OCI-LY7 (cell line): ENCODE data around the gene EMD. TPM values are rescaled to one million over a fixed set of nuclear protein-coding genes. Genes with fewer than 3 reads are reported as not detected.

Experiments used
- BruUV-seq: library from RNA; stranded (reverse); fragments of 400-500 nt; replicated peaks from 2 replicates; lab custom pipeline; 2021; lab: Mats Ljungman, UMichigan
- CTCF ChIA-PET: fragments of 300-600 bp; sonication (Branson Sonifier 250); formaldehyde crosslinking; loops from one replicate; lab custom pipeline; 2022; ENCODE audit warnings: antibody characterized with exemption; ENCODE audit not compliant: unreplicated experiment; lab: Charles Lee
- POLR2A ChIA-PET: fragments of 300-600 bp; sonication (Branson Sonifier 250); formaldehyde crosslinking; loops from one replicate; lab custom pipeline; 2022; ENCODE audit warnings: antibody characterized with exemption; lab: Charles Lee
- DNase-seq: peaks from one replicate; pipeline ENCODE4 v3.0.0-alpha.2; 2015; ENCODE audit warnings: low spot score
- H2AFZ ChIP-seq: fragments of 200-600 bp; sonication (generic), shearing (Covaris generic); 2 replicates; pipeline ENCODE4 v1.6.1; 2014; ENCODE audit warnings: mild to moderate bottlenecking, antibody characterized with exemption, low read length, moderate library complexity
- H3K27ac ChIP-seq: fragments of 200-600 bp; sonication (generic); 2 replicates; pipeline ENCODE4 v1.5.1; 2014; ENCODE audit warnings: mixed run types, low read depth, mild to moderate bottlenecking, moderate library complexity, low read length, inconsistent platforms; ENCODE audit not compliant: poor library complexity, severe bottlenecking
- H3K36me3 ChIP-seq: fragments of 200-600 bp; sonication (generic); 2 replicates; pipeline ENCODE4 v1.6.1; 2014; ENCODE audit warnings: mild to moderate bottlenecking, antibody characterized with exemption, low read length, moderate library complexity, mixed read lengths; ENCODE audit not compliant: insufficient read depth
- H3K4me1 ChIP-seq: fragments of 200-600 bp; sonication (generic); 2 replicates; pipeline ENCODE4 v1.5.1; 2014; ENCODE audit warnings: mild to moderate bottlenecking, low read length; ENCODE audit not compliant: insufficient read depth, poor library complexity, severe bottlenecking
- H3K4me2 ChIP-seq: fragments of 200-600 bp; sonication (generic); 2 replicates; pipeline ENCODE4 v1.6.1; 2014; ENCODE audit warnings: mild to moderate bottlenecking, low read length
- H3K4me3 ChIP-seq: fragments of 200-600 bp; sonication (generic); 2 replicates; pipeline ENCODE4 v1.5.1; 2014; ENCODE audit warnings: mild to moderate bottlenecking, low read depth, low read length; ENCODE audit not compliant: poor library complexity, severe bottlenecking
- H3K79me2 ChIP-seq: fragments of 200-600 bp; sonication (generic); 2 replicates; pipeline ENCODE4 v1.6.1; 2016; ENCODE audit warnings: low read depth, mild to moderate bottlenecking, low read length, moderate library complexity, mixed read lengths; ENCODE audit not compliant: insufficient read depth
- H3K9me2 ChIP-seq: fragments of 200-600 bp; sonication (generic); 2 replicates; pipeline ENCODE4 v1.6.1; 2016; ENCODE audit warnings: mild to moderate bottlenecking, low read length, mixed read lengths; ENCODE audit not compliant: insufficient read depth
- H3K9me3 ChIP-seq: fragments of 200-600 bp; sonication (generic); 2 replicates; pipeline ENCODE4 v1.6.1; 2014; ENCODE audit warnings: mild to moderate bottlenecking, mixed run types, low read length, mixed read lengths
- H4K20me1 ChIP-seq: fragments of 200-600 bp; sonication (generic); 2 replicates; pipeline ENCODE4 v1.6.1; 2014; ENCODE audit warnings: mild to moderate bottlenecking, antibody characterized with exemption, low read length, moderate library complexity, mixed read lengths; ENCODE audit not compliant: insufficient read depth
- CTCF ChIP-seq: fragments of 200-600 bp; sonication (generic); conservative IDR thresholded peaks from 2 replicates; pipeline ENCODE4 v1.5.1; 2014; ENCODE audit warnings: mild to moderate bottlenecking, antibody characterized with exemption, low read length, moderate library complexity, mixed read lengths
- EZH2phosphoT487 ChIP-seq: fragments of 200-600 bp; sonication (generic); IDR thresholded peaks from 2 replicates; pipeline ENCODE4 v1.6.1; 2018; ENCODE audit warnings: low read depth, borderline replicate concordance, mild to moderate bottlenecking, mixed run types, antibody characterized with exemption, low read length, moderate library complexity, mixed read lengths
- intact Hi-C: fragments of 100-400 bp; cut with micrococcal nuclease; formaldehyde crosslinking; loops from one replicate; pipeline ENCODE4 v1.10.0; 2022; ENCODE audit not compliant: unreplicated experiment
- total RNA-seq, 2 experiments: library from RNA; depleted of rRNA in 1 of 2; stranded (reverse); fragments of >200 nt in 1 of 2; shearing (Covaris generic) in 1 of 2; gene quantifications; 2 replicates each; pipeline ENCODE4 v1.2.3, GENCODE V29; 2014 to 2022

EMD gene
- total RNA-seq, 2 experiments from 2014 or later, result 35.4 to 64.6 TPM

- peaks cover 15% of the 10 kb centered on the region for H3K4me1 ChIP-seq
- H3K9me2 ChIP-seq, result no peaks in the 10 kb centered on the region
- DNase-seq, result no peak
- POLR2A ChIA-PET, result interaction anchor here (0.7 kb wide), 1 partner anchor 40 kb away, joined by 3 read pairs; the partner anchor contains the start of gene FAM50A
- TF ChIP-seq CTCF, result no peak
- H4K20me1 ChIP-seq, result no peaks in the 10 kb centered on the region
- intact Hi-C loops, result loop anchor here (5.0 kb wide), 1 partner anchor 128 kb away; no protein-coding TSS in a partner anchor
- peaks cover 32% of the 10 kb centered on the region for H3K36me3 ChIP-seq
- H3K4me3 ChIP-seq, result no peak overlapping the region
- peaks cover 8% of the 10 kb centered on the region; the same call in 1 of the 2 replicates for H3K79me2 ChIP-seq
- no peak overlapping the region for H2AFZ ChIP-seq
- no TSS peak for BruUV-seq
- H3K9me3 ChIP-seq, result no peaks in the 10 kb centered on the region
- H3K4me2 ChIP-seq, result no peak overlapping the region
- CTCF ChIA-PET, result no interaction called here
- no peak overlapping the region for H3K27ac ChIP-seq
Observed at GRCh38 chrX:154403858-154404257, 24.8 kb downstream of the EMD start.

- Histone ChIP-seq H4K20me1 (no peaks in the 10 kb centered on the region), H3K9me3 (no peaks in the 10 kb centered on the region), H3K36me3 (peaks cover 23% of the 10 kb centered on the region), H3K4me1 (peaks cover 21% of the 10 kb centered on the region), H3K79me2 (no peaks in the 10 kb centered on the region; the same call in 1 of the 2 replicates), H3K27ac (no peak overlapping the region), H3K4me2 (no peak overlapping the region), H3K9me2 (no peaks in the 10 kb centered on the region), H2AFZ (no peak overlapping the region), H3K4me3 (no peak overlapping the region)
- ChIA-PET POLR2A (interaction anchor here (0.6 kb wide), 1 partner anchor 296 kb away, joined by 4 read pairs; no protein-coding TSS in a partner anchor), CTCF (no interaction called here)
- DNase-seq, result no peak
- TF ChIP-seq EZH2phosphoT487, result no peak
- TF ChIP-seq CTCF, result no peak
- intact Hi-C loops, result loop anchor here (5.0 kb wide), 1 partner anchor 128 kb away; no protein-coding TSS in a partner anchor
- BruUV-seq, result no TSS peak
Observed at GRCh38 chrX:154404625-154405192, 25.6 kb downstream of the EMD start.

DNA sequence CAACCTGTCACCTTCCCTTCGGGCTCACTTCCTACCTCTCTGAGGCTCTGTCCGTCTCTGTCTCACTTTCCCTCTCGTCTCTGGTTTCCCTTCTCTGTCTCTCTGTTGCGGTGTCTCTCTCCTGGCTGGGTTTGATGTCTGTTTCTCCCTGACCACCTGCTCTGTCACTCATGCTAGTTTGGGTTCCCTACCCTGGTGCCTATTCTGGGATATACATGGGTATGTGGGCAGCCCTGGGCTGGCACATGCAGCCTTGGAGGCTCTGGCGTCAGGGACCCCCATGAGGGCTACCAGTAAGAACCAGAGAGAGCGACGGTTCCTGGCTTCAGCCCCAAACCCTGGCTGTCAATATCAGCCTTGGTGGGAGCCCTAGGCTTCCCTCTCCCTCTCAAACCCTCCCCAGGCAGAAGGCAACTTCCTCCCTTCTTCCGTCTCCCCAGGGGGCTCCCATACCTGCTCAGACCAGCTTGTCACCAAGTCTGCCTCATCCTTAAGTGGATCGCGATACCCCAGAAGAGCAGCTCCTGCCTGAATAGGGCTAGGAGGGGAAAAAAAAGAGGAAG is 29.6 kb downstream of the EMD start:
- Histone ChIP-seq H3K4me1 (peaks cover 24% of the 10 kb centered on the region), H3K79me2 (no peaks in the 10 kb centered on the region), H4K20me1 (no peaks in the 10 kb centered on the region), H3K4me3 (peak overlapping the region; percentile 3), H3K27ac (no peak overlapping the region), H3K4me2 (peak overlapping the region; percentile 60), H2AFZ (peak overlapping the region; percentile 36; the same call in 1 of the 2 replicates), H3K36me3 (peaks cover 6% of the 10 kb centered on the region; the same call in 1 of the 2 replicates), H3K9me3 (no peaks in the 10 kb centered on the region), H3K9me2 (no peaks in the 10 kb centered on the region)
- BruUV-seq, result no TSS peak
- DNase-seq, result no peak
- POLR2A ChIA-PET, result no interaction called here
- intact Hi-C loops, result no loop called here
- CTCF ChIA-PET, result no interaction called here
- TF ChIP-seq EZH2phosphoT487 (no peak), CTCF (no peak)
